ENCODE data around the gene HP. TPM values are rescaled to one million over a fixed set of nuclear protein-coding genes. Genes with fewer than 3 reads are reported as not detected.

HP gene
- total RNA-seq, 1 experiment from 2014 or later: not detected

DNA sequence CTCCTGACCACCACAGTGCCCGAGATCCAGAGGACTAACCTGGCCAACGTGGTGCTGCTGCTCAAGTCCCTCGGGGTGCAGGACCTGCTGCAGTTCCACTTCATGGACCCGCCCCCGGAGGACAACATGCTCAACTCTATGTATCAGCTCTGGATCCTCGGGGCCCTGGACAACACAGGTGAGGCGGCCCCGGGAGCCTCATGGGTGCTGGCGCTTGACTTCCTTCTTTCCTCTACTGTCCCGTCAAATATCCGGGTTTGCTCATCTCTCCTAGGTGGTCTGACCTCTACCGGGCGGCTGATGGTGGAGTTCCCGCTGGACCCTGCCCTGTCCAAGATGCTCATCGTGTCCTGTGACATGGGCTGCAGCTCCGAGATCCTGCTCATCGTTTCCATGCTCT lies 53.1 kb downstream of the HP start:
- no peaks in the 10 kb centered on the region for H3K4me1 Mint-ChIP-seq (ENCODE audit: low read depth, unreplicated experiment)
- no peak overlapping the region for H3K4me3 Mint-ChIP-seq (ENCODE audit: low read depth, unreplicated experiment)
- no peak for DNase-seq
- H3K27ac Mint-ChIP-seq (ENCODE audit: unreplicated experiment): no peak overlapping the region
- TF ChIP-seq, protein P1, sequence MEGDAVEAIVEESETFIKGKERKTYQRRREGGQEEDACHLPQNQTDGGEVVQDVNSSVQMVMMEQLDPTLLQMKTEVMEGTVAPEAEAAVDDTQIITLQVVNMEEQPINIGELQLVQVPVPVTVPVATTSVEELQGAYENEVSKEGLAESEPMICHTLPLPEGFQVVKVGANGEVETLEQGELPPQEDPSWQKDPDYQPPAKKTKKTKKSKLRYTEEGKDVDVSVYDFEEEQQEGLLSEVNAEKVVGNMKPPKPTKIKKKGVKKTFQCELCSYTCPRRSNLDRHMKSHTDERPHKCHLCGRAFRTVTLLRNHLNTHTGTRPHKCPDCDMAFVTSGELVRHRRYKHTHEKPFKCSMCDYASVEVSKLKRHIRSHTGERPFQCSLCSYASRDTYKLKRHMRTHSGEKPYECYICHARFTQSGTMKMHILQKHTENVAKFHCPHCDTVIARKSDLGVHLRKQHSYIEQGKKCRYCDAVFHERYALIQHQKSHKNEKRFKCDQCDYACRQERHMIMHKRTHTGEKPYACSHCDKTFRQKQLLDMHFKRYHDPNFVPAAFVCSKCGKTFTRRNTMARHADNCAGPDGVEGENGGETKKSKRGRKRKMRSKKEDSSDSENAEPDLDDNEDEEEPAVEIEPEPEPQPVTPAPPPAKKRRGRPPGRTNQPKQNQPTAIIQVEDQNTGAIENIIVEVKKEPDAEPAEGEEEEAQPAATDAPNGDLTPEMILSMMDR (IDR thresholded peaks at IDR 0.05; ENCODE audit: unreplicated experiment): no peak
- no TSS peak for BruUV-seq (replicated peaks)
- no peaks in the 10 kb centered on the region for H3K27me3 Mint-ChIP-seq (ENCODE audit: unreplicated experiment)
- H3K9me3 Mint-ChIP-seq (ENCODE audit: low read depth, unreplicated experiment): no peaks in the 10 kb centered on the region
- CTCF ChIA-PET: interaction anchor here (1.6 kb wide), 1 partner anchor 14 kb away, joined by 4 read pairs; no protein-coding TSS in a partner anchor
- peaks cover 49% of the 10 kb centered on the region for H3K36me3 Mint-ChIP-seq (ENCODE audit: insufficient read depth, unreplicated experiment)
- intact Hi-C loops (cut with micrococcal nuclease; ENCODE audit: unreplicated experiment): no loop called here

DNA sequence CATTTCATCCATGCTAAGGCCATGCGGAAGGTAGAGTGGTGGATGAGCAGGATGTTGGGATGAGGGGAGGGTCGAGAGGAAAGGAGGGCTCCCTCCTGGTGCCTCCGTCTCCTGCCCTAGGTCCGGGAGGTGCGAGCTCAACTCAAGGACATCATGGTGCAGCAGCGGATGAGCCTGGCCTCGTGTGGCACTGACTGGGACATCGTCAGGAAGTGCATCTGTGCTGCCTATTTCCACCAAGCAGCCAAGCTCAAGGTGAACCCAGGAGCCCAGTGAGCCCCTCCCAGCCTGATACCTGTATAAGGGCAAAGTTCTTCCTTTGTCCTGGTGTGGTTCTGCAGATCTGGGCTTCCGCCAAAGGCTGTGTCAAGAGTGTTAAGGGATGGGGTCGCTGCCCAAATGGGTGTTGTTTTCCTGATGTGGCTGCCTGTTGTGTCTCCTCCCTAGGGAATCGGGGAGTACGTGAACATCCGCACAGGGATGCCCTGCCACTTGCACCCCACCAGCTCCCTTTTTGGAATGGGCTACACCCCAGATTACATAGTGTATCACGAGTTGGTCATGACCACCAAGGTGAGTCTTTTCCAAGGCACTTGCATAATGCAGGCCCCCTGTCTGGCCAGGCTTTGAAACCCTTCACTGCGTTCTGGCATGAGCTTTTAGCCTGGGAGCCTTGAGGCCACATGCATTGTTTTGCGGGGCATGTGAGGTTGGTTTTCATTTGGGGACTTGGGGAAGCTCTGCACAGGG lies 54.2 kb downstream of the HP start:
- BruUV-seq (replicated peaks): no TSS peak
- TF ChIP-seq, protein P1 (IDR thresholded peaks at IDR 0.05; ENCODE audit: unreplicated experiment): no peak
- no peak for DNase-seq
- intact Hi-C loops (cut with micrococcal nuclease; ENCODE audit: unreplicated experiment): no loop called here
- Mint-ChIP-seq H3K4me3 (ENCODE audit: low read depth, unreplicated experiment) (no peak overlapping the region), H3K4me1 (ENCODE audit: low read depth, unreplicated experiment) (no peaks in the 10 kb centered on the region), H3K27me3 (ENCODE audit: unreplicated experiment) (no peaks in the 10 kb centered on the region), H3K36me3 (ENCODE audit: insufficient read depth, unreplicated experiment) (peaks cover 40% of the 10 kb centered on the region), H3K9me3 (ENCODE audit: low read depth, unreplicated experiment) (no peaks in the 10 kb centered on the region), H3K27ac (ENCODE audit: unreplicated experiment) (no peak overlapping the region)
- CTCF ChIA-PET: no interaction called here

- H3K27me3 Mint-ChIP-seq (ENCODE audit: unreplicated experiment): no peaks in the 10 kb centered on the region
- no peak overlapping the region for H3K4me3 Mint-ChIP-seq (ENCODE audit: low read depth, unreplicated experiment)
- intact Hi-C loops (cut with micrococcal nuclease; ENCODE audit: unreplicated experiment): no loop called here
- CTCF ChIA-PET: no interaction called here
- H3K27ac Mint-ChIP-seq (ENCODE audit: unreplicated experiment): no peak overlapping the region
- no peaks in the 10 kb centered on the region for H3K4me1 Mint-ChIP-seq (ENCODE audit: low read depth, unreplicated experiment)
- no TSS peak for BruUV-seq (replicated peaks)
- TF ChIP-seq, protein P1 (IDR thresholded peaks at IDR 0.05; ENCODE audit: unreplicated experiment): no peak
- no peaks in the 10 kb centered on the region for H3K9me3 Mint-ChIP-seq (ENCODE audit: low read depth, unreplicated experiment)
- H3K36me3 Mint-ChIP-seq (ENCODE audit: insufficient read depth, unreplicated experiment): peaks cover 39% of the 10 kb centered on the region
- no peak for DNase-seq
Measured at GRCh38 chr16:72109300-72109699, 55.0 kb downstream of the HP start.

DNA sequence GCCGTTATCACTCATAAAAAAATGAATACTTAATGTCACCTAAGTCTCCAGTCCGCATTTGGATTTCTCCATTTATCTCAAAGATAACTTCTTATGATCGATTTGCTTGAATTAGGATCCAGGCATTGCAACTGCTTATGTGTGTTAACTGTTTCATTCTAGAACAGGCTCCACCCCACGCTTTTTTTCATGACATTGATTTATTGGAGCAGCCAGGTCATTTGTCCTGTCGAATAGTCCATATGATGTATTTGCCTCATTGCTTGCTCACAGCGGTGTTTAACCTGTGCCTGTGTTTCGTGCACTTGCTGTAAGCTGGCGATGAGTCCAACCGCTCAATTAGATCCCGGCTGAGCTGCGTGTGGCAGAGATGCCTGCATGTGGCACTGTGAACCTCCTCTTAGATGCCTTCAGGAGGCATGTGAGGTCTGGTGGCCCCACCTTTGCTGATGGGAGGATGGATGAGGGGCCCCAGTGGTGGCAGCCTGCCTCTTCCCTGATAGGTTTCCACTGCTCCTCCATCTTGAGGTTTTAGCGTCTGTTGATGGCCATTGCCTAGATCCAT lies 55.7 kb downstream of the HP start:
- H3K9me3 Mint-ChIP-seq (ENCODE audit: low read depth, unreplicated experiment): no peaks in the 10 kb centered on the region
- BruUV-seq (replicated peaks): no TSS peak
- no peaks in the 10 kb centered on the region for H3K4me1 Mint-ChIP-seq (ENCODE audit: low read depth, unreplicated experiment)
- TF ChIP-seq, protein P1 (IDR thresholded peaks at IDR 0.05; ENCODE audit: unreplicated experiment): no peak
- no peaks in the 10 kb centered on the region for H3K27me3 Mint-ChIP-seq (ENCODE audit: unreplicated experiment)
- no peak overlapping the region for H3K4me3 Mint-ChIP-seq (ENCODE audit: low read depth, unreplicated experiment)
- DNase-seq: no peak
- H3K36me3 Mint-ChIP-seq (ENCODE audit: insufficient read depth, unreplicated experiment): peaks cover 35% of the 10 kb centered on the region
- CTCF ChIA-PET: no interaction called here
- intact Hi-C loops (cut with micrococcal nuclease; ENCODE audit: unreplicated experiment): no loop called here
- H3K27ac Mint-ChIP-seq (ENCODE audit: unreplicated experiment): no peak overlapping the region

Other genes with a start within 250 kb of the HP start
- gene AP1G1, start 245.7 kb upstream of the HP start, total RNA-seq (2022): 144 and 152 TPM in 2 replicates
- 44.1 and 48.1 TPM in 2 replicates for gene ATXN1L, start 208.5 kb upstream of the HP start, total RNA-seq (2022)
- gene ZNF821, start 170.3 kb upstream of the HP start, total RNA-seq (2022): 12.3 and 13.1 TPM in 2 replicates
- 252 and 269 TPM in 2 replicates for gene IST1, start 159.0 kb upstream of the HP start, total RNA-seq (2022)
- not detected in 2 replicates for gene PKD1L3, start 54.1 kb upstream of the HP start, total RNA-seq (2022)
- gene DHODH, start 45.8 kb upstream of the HP start, total RNA-seq (2022): 19.7 and 21.3 TPM in 2 replicates
- not detected in 2 replicates for gene HPR, start 8.7 kb downstream of the HP start, total RNA-seq (2022)
- gene TXNL4B, start 39.1 kb downstream of the HP start, total RNA-seq (2022): 18.0 TPM in 2 replicates
- gene DHX38, start 39.3 kb downstream of the HP start, total RNA-seq (2022): 83.0 and 86.4 TPM in 2 replicates
- 6.2 and 8.5 TPM in 2 replicates for gene PMFBP1, start 117.7 kb downstream of the HP start, total RNA-seq (2022)